ENCODE data around the gene ADAMTS9.
A peak's percentile ranks its signal among the peaks of the same experiment; 100 is the strongest.

Gene ADAMTS9

DNA sequence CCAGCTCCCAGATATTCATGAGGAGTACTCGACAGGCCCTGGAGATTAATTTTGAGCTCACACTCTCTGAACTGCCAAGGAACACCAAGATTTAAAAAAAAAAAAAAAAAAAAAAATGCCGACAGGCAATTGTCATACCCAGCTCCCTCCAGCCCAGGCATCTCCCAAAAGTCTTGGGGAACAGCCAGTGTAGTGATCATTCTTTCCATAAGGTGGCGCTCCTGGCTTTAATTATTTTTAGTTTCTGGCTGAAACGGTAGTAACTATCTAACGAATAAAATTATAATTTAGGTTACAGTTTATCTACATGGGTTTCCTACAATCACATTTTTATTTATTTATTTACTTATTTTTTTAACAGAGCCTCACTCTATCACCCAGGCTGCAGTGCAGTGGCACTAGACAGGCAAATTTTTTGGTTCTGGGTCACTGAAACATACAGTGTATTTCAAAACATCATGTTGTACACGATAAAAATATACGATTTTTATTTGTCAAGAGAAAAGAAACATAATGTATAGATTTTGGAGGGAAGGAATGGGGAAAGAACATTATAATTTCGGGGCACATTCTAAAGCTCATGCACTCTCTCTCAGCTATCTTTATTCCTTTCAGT is 157.3 kb downstream of the ADAMTS9 start:
- peak; percentile 6 to 30 for DNase-seq

DNA sequence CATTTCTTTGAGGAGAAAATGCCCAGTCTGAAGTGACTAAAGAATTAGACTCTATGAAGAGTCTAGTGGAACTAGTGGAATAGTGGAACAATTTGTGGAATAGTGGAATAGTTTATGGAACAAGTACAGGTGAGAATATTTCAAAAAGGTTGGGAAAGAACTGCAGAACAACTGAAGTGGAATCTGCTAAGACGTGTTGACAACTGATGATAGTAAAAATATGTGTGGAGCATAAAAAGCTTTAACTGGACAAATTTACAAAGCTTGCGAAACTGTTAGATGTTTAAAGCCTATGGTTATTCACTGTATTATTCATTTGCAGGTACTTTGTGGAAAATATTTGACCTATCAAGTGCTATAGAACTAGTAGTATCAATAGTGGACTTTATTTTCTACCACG is 164.5 kb downstream of the ADAMTS9 start:
- DNase-seq: no peak

DNA sequence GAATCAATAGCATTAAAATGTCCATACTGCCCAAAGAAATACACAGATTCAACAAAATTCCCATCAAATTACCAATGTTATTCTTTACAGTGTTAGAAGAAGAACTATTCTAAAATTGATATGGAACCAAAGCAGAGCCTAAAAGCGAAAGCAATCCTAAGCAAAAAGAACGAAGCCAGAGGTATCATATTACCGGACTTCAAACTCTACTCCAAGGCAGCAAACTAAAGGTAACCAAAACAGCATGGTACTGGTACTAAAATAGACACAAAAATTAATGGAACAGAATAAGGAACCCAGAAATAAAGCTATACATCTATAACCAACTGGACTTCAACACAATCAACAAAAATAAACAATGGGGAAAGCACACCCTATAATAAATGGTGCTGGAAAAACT is 167.5 kb downstream of the ADAMTS9 start:
- DNase-seq: no peak

DNA sequence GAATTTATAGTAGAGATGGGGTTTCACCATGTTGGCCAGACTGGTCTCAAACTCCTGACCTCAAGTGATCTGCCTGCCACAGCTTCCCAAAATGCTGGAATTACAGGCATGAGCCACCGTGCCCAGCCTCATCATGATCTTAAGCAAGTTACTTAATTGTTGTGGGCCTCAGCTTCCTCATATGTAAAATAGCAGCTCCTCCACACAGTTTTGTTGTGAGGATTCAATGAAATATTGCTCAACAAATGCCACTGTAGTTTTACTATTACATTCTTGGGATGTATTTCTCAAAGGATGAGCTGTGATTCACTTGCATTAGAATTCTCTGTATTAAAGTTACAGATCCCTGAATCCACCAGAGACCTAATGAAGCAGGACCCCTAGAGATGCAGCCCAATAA is 168.8 kb downstream of the ADAMTS9 start:
- no peak for DNase-seq

DNA sequence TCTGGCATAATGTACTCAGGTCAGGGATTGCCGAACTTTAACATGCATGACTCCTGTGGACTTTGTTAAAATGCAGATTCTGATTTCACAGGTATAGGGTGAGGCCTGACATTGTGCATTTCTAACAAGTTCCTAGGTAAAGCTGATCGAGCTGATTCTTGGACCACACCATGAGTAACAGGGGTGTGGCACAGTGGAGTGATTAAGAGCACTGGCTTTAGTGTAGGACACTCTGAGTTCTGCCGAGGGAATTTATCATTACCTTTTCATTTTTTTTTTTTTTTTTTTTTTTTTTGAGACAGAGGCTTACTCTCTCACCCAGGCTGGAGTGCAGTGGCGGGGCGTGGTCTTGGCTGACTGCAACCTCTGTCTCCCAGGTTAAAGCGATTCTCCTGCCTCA is 169.3 kb downstream of the ADAMTS9 start:
- no peak for DNase-seq

DNA sequence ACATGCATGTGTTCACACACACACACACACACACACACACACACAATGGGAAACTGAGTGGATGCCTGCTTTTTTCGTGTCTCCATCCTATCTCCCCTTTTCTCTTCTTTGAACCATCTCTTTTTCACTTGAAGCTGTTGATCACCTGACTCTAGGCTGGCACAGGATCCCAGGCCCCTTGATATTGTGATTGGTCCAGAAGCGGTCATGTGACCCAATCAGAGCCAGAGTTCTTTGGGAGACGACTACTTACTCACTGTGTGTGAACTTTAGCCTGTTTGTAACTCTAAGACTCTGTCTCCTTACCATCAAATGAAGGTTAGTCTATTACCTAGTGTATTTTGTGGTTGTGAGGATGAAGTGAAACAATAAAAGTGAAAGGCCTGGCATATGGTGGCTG is 172.9 kb downstream of the ADAMTS9 start:
- no peak for DNase-seq

DNA sequence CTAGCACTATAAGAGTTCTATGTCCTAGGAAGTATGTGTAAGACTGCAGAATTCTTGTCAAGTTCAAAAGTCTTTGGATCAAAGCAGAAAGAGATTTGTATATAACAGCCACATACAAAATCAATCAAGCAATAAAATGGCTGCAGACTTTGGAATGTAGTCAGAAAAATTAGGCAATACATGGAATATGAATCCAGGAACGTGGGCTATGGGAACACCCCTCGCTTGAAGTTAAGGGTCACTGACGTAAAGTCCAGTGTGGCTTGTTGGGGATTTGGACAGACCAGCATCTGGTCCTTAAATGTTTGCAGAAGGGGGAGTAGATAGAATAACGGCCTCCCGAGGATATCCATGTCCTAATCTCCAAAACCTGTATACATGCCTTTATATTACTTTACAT is 178.6 kb downstream of the ADAMTS9 start:
- DNase-seq: no peak

DNA sequence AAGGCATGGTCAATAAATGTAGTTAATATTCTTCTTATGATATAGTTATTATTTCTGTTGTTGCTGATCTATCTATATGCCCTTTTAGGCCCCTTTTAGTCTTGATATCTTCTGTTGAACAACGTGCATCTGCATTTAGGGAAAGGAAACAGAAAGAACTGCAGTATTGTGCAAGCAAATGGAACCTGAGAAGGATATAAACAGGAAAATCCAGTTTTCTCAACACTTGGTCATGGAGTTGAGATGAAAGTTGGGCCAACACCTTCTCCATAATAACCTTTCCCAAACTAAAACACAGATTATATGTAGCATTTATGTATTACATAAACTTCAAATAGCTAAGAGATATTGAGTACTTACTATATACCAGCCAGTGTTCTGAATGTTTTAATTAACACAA is 179.7 kb downstream of the ADAMTS9 start:
- no peak for DNase-seq

DNA sequence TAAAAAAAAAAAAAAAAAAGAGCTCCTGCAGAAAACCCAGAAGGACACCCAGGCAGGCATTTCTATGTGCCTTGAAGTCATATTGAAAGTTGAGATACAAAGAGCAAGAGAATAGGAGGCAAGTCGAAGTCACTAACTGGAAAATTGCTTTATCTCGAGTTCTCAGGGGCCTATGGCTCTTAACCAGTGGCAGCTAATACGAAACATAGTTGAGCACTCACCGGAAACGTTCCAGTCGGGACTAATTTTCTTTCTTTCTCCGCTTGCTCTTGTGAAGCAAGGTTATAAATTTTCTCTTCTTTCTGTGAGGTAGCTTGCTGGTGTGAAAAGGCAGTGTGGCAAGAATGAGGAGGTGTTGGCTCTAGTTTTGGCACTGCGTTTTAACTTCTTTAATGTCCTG is 181.5 kb downstream of the ADAMTS9 start:
- no peak for DNase-seq

DNA sequence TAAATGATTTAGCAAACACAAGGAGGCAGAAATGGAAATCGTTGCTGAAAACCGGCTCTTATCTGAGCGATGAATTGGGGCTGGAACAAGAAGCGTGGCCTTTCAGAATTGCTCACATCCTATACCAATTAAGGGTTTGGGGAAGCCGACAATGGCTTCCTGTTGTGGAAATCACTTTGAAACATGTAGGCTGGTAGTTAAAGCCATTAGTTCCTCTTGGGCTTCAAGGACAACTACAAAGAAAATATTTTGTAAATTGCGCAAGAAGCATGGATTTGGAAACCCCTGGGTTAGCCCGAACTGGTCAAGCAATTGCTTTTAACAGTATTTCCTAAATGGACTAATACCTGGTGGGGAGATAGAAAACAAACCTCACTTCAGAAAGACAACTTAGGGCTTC is 182.4 kb downstream of the ADAMTS9 start:
- no peak for DNase-seq

DNA sequence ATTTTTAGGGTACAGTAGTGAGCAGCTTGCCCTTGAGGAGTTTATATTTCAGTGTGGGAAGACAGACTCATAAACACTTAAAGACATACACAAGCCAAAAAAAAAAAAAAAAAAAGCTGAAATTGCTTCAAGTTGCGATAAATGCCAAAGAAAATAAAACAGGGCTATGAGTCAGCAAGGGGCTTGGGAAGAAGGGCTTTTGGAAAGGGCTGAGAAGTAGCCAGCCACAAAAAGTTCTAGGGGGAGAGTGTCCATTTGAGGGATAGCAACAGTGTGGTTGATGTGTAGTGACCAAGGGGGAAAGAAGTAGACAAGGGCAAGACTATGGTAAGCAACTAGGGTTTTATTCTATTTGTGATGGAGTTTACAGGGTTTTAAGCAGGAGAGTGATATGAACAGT is 185.5 kb downstream of the ADAMTS9 start:
- DNase-seq: no peak

DNA sequence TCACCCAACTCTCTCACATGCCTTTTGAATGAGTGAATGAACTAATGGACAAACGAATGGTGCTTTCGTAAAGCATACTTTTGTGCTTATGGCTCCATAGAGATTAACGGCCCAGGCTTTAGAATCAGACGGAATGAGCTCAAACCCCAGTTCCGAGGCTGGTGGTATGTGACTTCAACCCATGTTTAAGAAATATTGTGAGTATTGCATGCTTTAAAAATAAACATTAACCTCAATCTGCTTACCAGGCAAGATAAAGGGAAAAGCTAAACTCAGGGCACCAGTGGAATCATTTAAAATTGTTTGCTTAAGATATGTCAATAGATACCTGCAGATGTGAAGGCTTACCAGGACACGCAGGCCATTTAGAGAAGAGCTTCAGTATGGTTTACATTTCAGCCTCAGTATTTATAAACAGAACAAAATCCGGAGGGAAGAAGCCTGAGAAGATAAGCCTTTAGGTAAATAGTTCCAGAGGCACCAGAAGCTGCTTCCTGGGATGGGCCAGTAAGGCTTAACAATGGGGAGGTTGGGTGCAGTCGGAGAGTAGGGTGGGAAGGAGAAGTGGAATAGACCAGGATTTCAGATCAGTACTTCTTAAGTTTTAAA is 186.4 kb downstream of the ADAMTS9 start:
- DNase-seq: no peak

DNA sequence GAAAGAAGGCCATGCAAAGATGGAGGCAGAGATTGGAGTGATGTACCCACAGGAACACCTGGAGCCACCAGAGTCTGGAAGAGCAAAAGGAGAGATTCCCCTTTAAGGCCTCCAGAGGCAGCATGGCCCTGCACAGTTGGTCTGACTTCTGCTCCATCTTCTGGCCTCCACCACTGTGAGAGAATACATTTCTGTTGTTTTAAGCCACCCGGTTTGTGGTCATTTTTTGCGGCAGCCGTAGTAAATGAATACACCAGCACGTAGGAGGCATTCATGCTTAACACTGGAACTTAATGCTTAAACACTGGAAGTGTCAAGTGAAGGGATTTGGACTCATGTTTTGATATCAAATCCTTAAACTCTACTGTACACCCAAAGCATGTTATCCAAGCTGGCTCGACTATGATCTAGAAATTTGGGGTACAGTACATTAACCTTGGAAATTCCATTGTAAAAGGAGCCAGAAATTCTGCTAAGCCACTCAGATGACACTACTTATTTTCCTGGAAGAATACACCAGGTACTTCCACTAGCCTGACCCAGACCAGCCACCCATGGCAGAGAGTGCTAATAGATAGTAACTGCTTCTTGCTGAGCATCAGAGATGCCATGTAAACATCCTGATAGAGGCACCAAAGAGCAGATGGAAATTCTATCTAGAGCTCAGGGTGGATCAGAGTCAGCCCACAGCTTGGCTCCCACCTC is 190.9 kb downstream of the ADAMTS9 start:
- no peak for DNase-seq

DNA sequence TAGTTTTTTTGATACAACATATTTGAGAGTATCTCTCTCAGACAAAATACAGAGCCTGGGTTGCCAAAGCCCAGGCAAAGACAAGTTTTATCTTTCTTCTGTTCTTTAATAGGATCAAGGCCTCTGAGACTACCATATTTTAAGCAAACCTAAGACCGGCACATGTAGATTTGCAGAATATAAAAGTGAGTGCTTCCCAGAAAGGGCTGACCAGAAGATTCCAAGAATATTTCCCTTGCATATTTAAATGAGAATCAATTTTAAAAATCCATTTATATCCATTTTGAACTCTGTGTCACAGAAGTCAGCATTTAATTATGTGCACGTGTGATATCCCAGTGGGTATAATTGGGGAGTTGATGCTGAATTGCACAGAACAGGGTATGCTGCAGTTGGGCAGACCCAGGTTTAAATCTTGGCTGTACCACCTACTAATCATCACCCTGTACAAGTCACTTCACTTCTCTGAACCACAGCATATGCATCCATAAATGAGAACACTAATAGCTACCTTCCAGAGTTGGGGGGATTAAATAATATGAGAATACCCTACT is 191.9 kb downstream of the ADAMTS9 start:
- no peak for DNase-seq

DNA sequence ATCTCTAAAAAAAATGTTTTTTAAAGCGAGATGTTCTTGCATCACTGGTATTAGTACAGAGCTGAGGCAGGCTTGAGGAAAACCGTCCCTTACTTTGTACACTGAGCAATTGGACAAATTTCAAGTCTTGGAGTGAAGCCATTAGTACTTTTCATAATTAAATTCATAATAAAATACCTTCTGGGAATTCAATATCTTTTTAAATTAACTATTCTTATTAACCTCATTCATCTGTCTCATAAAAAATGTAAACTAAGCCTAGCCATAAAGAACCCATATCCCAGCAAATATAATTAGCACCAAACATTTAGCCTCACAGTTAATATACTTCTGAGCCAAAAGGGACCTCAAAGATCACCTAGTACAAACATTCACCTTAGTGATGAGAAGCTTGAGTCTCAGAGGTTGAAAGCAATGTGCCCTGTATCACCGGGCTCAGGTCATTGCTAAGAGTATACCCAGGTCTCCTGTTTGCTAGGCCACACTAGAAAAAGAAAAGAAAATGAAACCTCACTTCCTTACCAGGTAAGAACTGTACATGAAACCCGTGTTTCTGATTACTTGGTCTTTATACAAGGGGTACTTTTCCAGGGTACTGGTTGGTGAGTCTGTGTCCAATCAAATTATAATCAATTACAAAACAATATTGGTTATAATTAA is 192.5 kb downstream of the ADAMTS9 start:
- no peak for DNase-seq

DNA sequence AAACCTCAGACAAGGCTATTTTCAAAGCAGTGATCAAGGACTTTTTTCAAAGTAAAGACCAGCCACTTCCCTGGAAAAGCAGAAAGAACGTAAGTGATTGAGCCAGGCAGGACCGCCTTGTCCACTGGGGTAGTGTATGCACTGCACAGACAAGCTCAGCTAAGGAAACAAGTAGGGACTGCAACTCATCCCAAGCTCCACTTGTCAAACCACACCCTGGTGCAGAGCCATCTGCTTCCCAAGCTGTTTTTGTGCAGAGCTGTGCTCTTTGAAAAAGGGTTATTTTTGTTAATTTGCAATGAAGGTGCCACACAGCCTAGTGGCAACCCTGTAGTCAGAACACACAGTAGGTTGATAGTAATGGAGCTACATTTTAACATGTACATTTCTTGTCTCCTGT is 193.3 kb downstream of the ADAMTS9 start:
- no peak for DNase-seq

DNA sequence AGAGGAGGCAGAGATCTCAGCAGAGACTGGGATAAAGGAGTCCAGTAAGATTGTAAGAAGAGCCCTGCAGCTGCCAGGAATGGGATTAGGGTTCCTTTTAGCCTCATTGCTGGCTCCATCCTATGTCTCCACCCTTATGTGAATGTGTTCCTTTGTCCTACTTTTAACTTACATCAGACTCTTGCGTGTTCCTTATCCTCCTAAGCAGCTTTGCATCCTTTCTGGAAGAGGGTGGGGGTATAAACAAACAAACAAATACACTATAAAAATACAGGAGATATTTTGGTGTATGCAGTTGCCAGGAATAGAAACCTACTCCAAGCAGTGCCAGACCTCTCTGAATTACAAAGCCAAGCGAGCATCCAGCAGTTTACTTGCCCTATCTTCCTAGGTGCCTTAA is 194.7 kb downstream of the ADAMTS9 start:
- DNase-seq: no peak

DNA sequence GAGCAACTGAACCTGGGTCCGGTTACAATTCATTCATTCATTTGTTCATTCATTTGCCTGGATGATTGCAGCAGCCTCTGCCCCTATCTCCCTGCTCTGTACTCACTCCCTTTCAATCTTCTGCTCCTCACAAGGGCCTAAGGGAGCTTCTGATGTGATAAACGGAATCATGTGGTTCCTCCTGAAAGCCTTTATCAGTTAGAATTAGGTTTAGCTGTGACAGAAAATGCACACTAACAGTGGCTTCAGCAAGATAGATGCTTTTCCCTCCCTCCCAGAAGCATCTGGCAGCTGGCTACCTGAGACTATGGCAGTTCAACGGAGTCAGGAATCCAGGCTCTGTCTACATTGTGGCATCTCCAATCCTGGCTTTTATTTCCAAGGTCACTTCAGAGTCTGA is 196.0 kb downstream of the ADAMTS9 start:
- no peak for DNase-seq

DNA sequence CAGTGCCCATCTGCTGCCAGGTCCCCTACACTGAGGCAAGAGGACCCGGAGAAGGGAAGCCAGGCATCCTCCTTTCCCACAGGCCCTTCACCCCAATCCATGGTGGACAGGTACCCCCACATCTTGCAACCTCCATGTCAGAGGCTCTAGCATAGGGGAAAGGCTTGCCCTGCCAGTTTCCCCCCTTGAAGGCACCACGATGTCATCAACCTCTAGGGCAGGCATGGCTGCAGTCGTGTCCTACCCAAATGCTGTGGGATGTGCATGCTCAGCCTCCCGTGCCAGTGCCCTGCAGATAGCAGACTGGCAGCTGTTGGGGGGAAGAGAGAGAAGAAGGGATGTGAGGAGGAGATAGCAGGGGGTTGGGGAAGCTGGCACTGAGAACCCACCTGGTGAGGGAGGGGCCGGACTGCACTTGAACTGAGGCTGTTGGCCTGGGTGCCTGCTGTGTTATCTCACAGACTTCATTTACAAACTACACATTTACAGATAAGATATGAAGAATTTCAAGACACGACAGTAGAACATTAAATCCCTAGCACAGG is 197.5 kb downstream of the ADAMTS9 start:
- DNase-seq: no peak

DNA sequence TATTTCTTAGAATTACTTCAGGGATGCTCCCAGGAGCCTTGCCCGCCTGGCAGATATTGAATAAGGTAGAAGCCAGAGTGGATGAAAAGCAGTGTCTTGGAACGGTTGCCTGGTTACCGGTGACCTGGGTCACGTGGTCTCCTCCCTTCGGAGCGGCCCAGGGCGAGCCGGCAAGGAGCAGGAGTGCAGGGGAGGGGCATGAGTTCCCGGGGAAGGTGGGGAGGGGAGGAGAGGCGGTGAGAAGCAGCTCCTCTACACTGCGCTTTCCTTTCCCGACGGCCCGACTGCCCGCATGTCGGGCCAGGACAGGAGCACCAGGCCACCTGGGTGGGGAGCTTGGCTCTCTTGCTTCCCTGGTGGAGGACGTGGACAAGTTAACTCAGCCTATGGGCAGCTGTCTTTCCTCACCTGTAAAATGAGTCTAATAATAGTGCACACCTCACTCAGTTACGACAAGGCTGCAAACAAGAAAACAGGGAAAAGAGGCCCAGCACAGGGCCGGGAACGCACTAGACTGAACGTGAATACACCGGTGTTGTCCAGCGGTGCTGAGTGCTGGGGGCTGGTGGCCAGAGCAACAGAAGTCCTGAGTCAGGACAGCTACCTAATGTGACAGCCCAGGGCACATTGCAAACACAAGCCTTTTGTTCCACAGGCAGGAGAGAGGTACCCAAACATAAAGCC is 198.3 kb downstream of the ADAMTS9 start:
- DNase-seq: no peak

DNA sequence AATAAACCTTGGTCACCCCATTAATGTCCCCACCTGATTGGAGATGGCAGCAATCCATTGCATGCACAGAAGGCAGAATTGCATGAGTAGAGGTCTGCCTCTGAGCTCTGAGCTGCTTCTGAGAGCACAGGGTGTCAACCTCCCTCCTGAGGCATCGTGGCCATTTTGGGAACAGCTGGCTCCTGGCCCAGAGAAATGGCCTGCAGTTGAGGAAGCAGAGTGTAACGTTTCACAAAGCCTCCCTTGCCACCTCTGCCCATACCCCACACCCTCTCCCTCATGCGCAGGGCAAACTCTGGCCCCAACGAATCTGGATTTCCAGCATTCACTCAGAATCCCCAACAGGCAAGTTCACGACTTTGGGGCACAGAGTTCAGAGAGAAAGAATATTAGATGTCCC is 198.9 kb downstream of the ADAMTS9 start:
- DNase-seq: no peak

DNA sequence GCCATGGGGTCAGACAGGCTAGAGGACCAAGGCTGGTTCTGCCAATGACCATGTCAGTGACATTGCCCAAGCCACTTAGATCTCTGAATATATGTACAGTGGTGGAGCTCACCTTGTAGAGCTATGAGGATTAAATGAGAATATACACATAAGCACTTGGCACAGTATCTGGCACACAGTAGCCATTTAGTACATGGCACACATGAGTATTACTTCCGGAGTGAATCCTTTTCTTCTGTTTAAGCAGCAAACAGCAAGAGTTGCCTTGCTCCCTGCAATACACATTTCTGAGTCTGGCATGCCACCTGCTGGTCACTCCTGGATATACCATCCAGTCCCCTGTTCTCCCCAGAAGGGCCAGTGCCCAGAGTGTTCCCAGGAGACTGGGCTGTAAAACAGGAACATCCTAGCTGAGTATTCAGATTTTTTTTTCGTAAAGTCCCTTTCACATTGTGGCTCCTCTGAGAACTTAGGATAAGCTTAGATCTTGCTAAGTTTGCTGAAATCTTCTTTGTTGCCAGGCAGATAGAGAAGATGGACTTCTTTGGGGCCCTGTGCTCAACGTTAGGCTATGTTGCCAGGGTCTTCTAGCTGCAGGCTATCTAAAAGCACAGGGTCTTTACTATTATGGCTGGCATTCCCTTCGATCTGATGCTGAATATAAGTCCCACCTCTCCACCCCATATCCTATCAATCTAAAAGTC is 203.4 kb downstream of the ADAMTS9 start:
- peak; percentile 62 for DNase-seq
